ENCODE measurements around the gene CDCA7. TPM values are rescaled to one million over a fixed set of nuclear protein-coding genes. Genes with fewer than 3 reads are reported as not detected.

The CDCA7 gene
- polyA plus RNA-seq, 1 donor from 2014 or later: 0.27 TPM

- Histone ChIP-seq H3K4me2 (ENCODE audit: low read length) (no peak overlapping the region), H3K36me3 (ENCODE audit: insufficient read depth, low read length) (no peaks in the 10 kb centered on the region), H3K9ac (ENCODE audit: low read length) (no peak overlapping the region), H4K20me1 (ENCODE audit: insufficient read depth) (no peaks in the 10 kb centered on the region), H3K27ac (ENCODE audit: low read length) (no peak overlapping the region), H3K9me3 (ENCODE audit: low read length) (peaks cover 3% of the 10 kb centered on the region), H3K4me3 (ENCODE audit: low read length) (no peak overlapping the region), H3K79me2 (replicated peaks; ENCODE audit: insufficient read depth, low read length) (no peaks in the 10 kb centered on the region), H3F3A (ENCODE audit: insufficient read depth, low read length, poor library complexity, severe bottlenecking) (no peaks in the 10 kb centered on the region), H3K9me2 (ENCODE audit: insufficient read depth, low read length) (no peaks in the 10 kb centered on the region), H2AFZ (ENCODE audit: low read depth, low read length) (no peak overlapping the region), H3K27me3 (ENCODE audit: insufficient read depth, low read depth, low read length) (peaks cover 29% of the 10 kb centered on the region)
- no peak for TF ChIP-seq TAF1 (IDR thresholded peaks at IDR 0.05; ENCODE audit: low read depth)
These were observed 5.4 kb upstream of the CDCA7 start for GRCh38 chr2:173349287-173349686.

GRCh38 chr2:173350383-173350782 is 4.3 kb upstream of the CDCA7 start:
- H3K79me2 ChIP-seq (replicated peaks; ENCODE audit: insufficient read depth, low read length): no peaks in the 10 kb centered on the region
- TF ChIP-seq TAF1 (IDR thresholded peaks at IDR 0.05; ENCODE audit: low read depth) (no peak), CTCF (IDR thresholded peaks at IDR 0.05; ENCODE audit: poor library complexity, severe bottlenecking) (no peak), SMC3 (conservative IDR thresholded peaks at IDR 0.05; ENCODE audit: poor library complexity) (no peak), REST (IDR thresholded peaks at IDR 0.05; ENCODE audit: borderline replicate concordance) (no peak), EZH2 (IDR thresholded peaks at IDR 0.05; ENCODE audit: borderline replicate concordance, insufficient read depth, low read length, poor library complexity, severe bottlenecking) (no peak), POLR2AphosphoS5 (IDR thresholded peaks at IDR 0.05) (no peak), EP300 (conservative IDR thresholded peaks at IDR 0.05; ENCODE audit: poor library complexity, severe bottlenecking) (no peak), RAD21 (conservative IDR thresholded peaks at IDR 0.05) (no peak), MXI1 (conservative IDR thresholded peaks at IDR 0.05; ENCODE audit: poor library complexity, severe bottlenecking) (no peak)
- H3K4me3 ChIP-seq (ENCODE audit: low read length): no peak overlapping the region
- H3K36me3 ChIP-seq (ENCODE audit: insufficient read depth, low read length): no peaks in the 10 kb centered on the region
- peaks cover 39% of the 10 kb centered on the region for H3K27me3 ChIP-seq (ENCODE audit: insufficient read depth, low read depth, low read length)
- no peaks in the 10 kb centered on the region for H3F3A ChIP-seq (ENCODE audit: insufficient read depth, low read length, poor library complexity, severe bottlenecking)
- H3K9me2 ChIP-seq (ENCODE audit: insufficient read depth, low read length): no peaks in the 10 kb centered on the region
- H3K4me2 ChIP-seq (ENCODE audit: low read length): no peak overlapping the region
- no peak overlapping the region for H3K9ac ChIP-seq (ENCODE audit: low read length)
- no peak overlapping the region for H2AFZ ChIP-seq (ENCODE audit: low read depth, low read length)
- no peak overlapping the region for H3K27ac ChIP-seq (ENCODE audit: low read length)
- peaks cover 3% of the 10 kb centered on the region for H3K9me3 ChIP-seq (ENCODE audit: low read length)
- no peaks in the 10 kb centered on the region for H4K20me1 ChIP-seq (ENCODE audit: insufficient read depth)

- H3K79me2 ChIP-seq (replicated peaks; ENCODE audit: insufficient read depth, low read length): peaks cover 4% of the 10 kb centered on the region
- no peak for TF ChIP-seq EZH2 (IDR thresholded peaks at IDR 0.05; ENCODE audit: borderline replicate concordance, insufficient read depth, low read length, poor library complexity, severe bottlenecking)
- TF ChIP-seq TAF1 (IDR thresholded peaks at IDR 0.05; ENCODE audit: low read depth): no peak
- TF ChIP-seq REST (IDR thresholded peaks at IDR 0.05; ENCODE audit: borderline replicate concordance): no peak
- TF ChIP-seq RAD21 (conservative IDR thresholded peaks at IDR 0.05): no peak
- no peak for TF ChIP-seq MXI1 (conservative IDR thresholded peaks at IDR 0.05; ENCODE audit: poor library complexity, severe bottlenecking)
- no peak for TF ChIP-seq EP300 (conservative IDR thresholded peaks at IDR 0.05; ENCODE audit: poor library complexity, severe bottlenecking)
- TF ChIP-seq POLR2AphosphoS5 (IDR thresholded peaks at IDR 0.05): no peak
- no peak for TF ChIP-seq SMC3 (conservative IDR thresholded peaks at IDR 0.05; ENCODE audit: poor library complexity)
- no peak for TF ChIP-seq CTCF (IDR thresholded peaks at IDR 0.05; ENCODE audit: poor library complexity, severe bottlenecking)
- no peak overlapping the region for H3K27ac ChIP-seq (ENCODE audit: low read length)
- H3F3A ChIP-seq (ENCODE audit: insufficient read depth, low read length, poor library complexity, severe bottlenecking): no peaks in the 10 kb centered on the region
- H3K9me2 ChIP-seq (ENCODE audit: insufficient read depth, low read length): no peaks in the 10 kb centered on the region
- no peak overlapping the region for H2AFZ ChIP-seq (ENCODE audit: low read depth, low read length)
- H3K4me3 ChIP-seq (ENCODE audit: low read length): no peak overlapping the region
- no peak overlapping the region for H3K4me2 ChIP-seq (ENCODE audit: low read length)
- no peaks in the 10 kb centered on the region for H4K20me1 ChIP-seq (ENCODE audit: insufficient read depth)
- no peak overlapping the region for H3K9ac ChIP-seq (ENCODE audit: low read length)
- H3K36me3 ChIP-seq (ENCODE audit: insufficient read depth, low read length): no peaks in the 10 kb centered on the region
- H3K27me3 ChIP-seq (ENCODE audit: insufficient read depth, low read depth, low read length): peaks cover 51% of the 10 kb centered on the region
- H3K9me3 ChIP-seq (ENCODE audit: low read length): peaks cover 3% of the 10 kb centered on the region
These were observed 2.8 kb upstream of the CDCA7 start for GRCh38 chr2:173351879-173352278.
